H1 (cell line): ENCODE results near the gene ATG4D. TPM values are rescaled to one million over a fixed set of nuclear protein-coding genes. Genes with fewer than 3 reads are reported as not detected.

Experiments
- KDM4A ChIP-seq: IDR thresholded peaks from one replicate; pipeline ENCODE4 v1.7.1; 2012; ENCODE audit warnings: low read depth, mild to moderate bottlenecking, moderate library complexity, low read length, inconsistent platforms; ENCODE audit not compliant: severe bottlenecking
- MAX ChIP-seq: IDR thresholded peaks from 2 replicates; pipeline ENCODE4 v1.6.1; 2012; ENCODE audit warnings: inconsistent platforms
- POLR2A ChIP-seq, 2 experiments: IDR thresholded peaks; 1 replicate in 1 of 2; 2 replicates in 1 of 2; pipeline ENCODE4 v1.6.1; 2011; ENCODE audit warnings: low read depth in 2 of 2, low read length in 2 of 2, mild to moderate bottlenecking in 2 of 2; ENCODE audit errors: control extremely low read depth in 1 of 2
- RXRA ChIP-seq: IDR thresholded peaks from 2 replicates; pipeline ENCODE4 v1.6.1; 2011; ENCODE audit warnings: low read depth, mild to moderate bottlenecking, low read length, moderate library complexity; ENCODE audit not compliant: insufficient read depth
- SAP30 ChIP-seq: fragments of 300-600 bp; sonication (generic); IDR thresholded peaks from 2 replicates; pipeline ENCODE4 v1.7.1; 2012; ENCODE audit warnings: low read length, moderate library complexity, mild to moderate bottlenecking, inconsistent platforms; ENCODE audit not compliant: insufficient read depth, insufficient replicate concordance
- TAF7 ChIP-seq: optimal IDR thresholded peaks from 2 replicates; pipeline ENCODE3; 2011; ENCODE audit warnings: low read depth, mild to moderate bottlenecking, inconsistent platforms, low read length, moderate library complexity, borderline replicate concordance
- polyA plus RNA-seq, 7 experiments: library from polyadenylated mRNA; depleted of rRNA in 3 of 7; stranded (reverse) in 5 of 7; unstranded in 2 of 7; fragments of >200 nt in 5 of 7; fragments of 200-250 nt in 2 of 7; gene quantifications; 1 replicate in 5 of 7; 2 replicates in 1 of 7; 4 replicates in 1 of 7; pipeline versions ENCODE4 v1.2.1 to v1.2.3, GENCODE V29; 2011 to 2013; ENCODE audit warnings: missing spikeins in 2 of 7, mixed read lengths in 2 of 7
- total RNA-seq: library from RNA; stranded (reverse); fragmentation: NEBNext Ultra II Directional; extraction: Animal tissue kit (Norgen Biotek cat#: 25700); gene quantifications from 2 replicates; pipeline ENCODE4 v1.2.1, GENCODE V29; 2021

ATG4D gene
- total and polyA plus RNA-seq, 2 of the 8 experiments (the other 6 are each of a cell fraction or from before 2014, with no cell fraction given): 39.6 to 43.7 TPM

GRCh38 chr19:10549733-10550132 lies 6.0 kb downstream of the ATG4D start (continued):
- TF ChIP-seq MAX (no peak), RXRA (no peak), TAF7 (no peak), SAP30 (no peak), POLR2A (IDR thresholded peaks at IDR 0.05; ENCODE audit: control extremely low read depth in 1 of 2, low read depth in 2 of 2, low read length in 2 of 2) (no peak), KDM4A (no peak)
